Activated T-helper 1 cell treated with anti-CD3 and anti-CD28 coated beads, Interleukin-12 subunit alpha, Interleukin-12 subunit beta, Interleukin-2, Interleukin-4 antibody, amounts not matched to agents 30 ng/mL and 10 ng/mL and 1 ng/mL, durations not matched to agents 14 hours and 24 hours and 36 hours (primary cell): ENCODE data around the gene CD247. TPM values are rescaled to one million over a fixed set of nuclear protein-coding genes. Genes with fewer than 3 reads are reported as not detected.
A peak's percentile ranks its signal among the peaks of the same experiment; 100 is the strongest.

Experiments used
- DNase-seq: peaks from one replicate; pipeline ENCODE4 v3.0.0; 2021; ENCODE audit warnings: low spot score
- H3K27ac Mint-ChIP-seq: one replicate; pipeline ENCODE4 v1.8.0; 2021; ENCODE audit warnings: mild to moderate bottlenecking, mixed read lengths
- H3K27me3 Mint-ChIP-seq: one replicate; pipeline ENCODE4 v1.8.0; 2022; ENCODE audit warnings: mild to moderate bottlenecking, moderate library complexity, mixed read lengths; ENCODE audit not compliant: insufficient read depth
- H3K36me3 Mint-ChIP-seq: one replicate; pipeline ENCODE4 v1.8.0; 2021; ENCODE audit warnings: low read depth, mixed read lengths
- H3K4me1 Mint-ChIP-seq: one replicate; pipeline ENCODE4 v1.8.0; 2021; ENCODE audit warnings: low read depth, mixed read lengths
- H3K4me3 Mint-ChIP-seq: one replicate; pipeline ENCODE4 v1.8.0; 2021; ENCODE audit warnings: mild to moderate bottlenecking, moderate library complexity, mixed read lengths
- H3K9me3 Mint-ChIP-seq: one replicate; pipeline ENCODE4 v1.8.0; 2021; ENCODE audit warnings: mixed read lengths
- intact Hi-C: fragments of 100-400 bp; cut with micrococcal nuclease; formaldehyde crosslinking; loops from one replicate; pipeline ENCODE4 v1.15.1; 2024
- total RNA-seq: library from RNA; stranded (reverse); gene quantifications from 2 replicates; pipeline ENCODE4 v1.2.3, GENCODE V29; 2022

The CD247 gene
- total RNA-seq, 1 donor from 2014 or later = 237 TPM

DNA sequence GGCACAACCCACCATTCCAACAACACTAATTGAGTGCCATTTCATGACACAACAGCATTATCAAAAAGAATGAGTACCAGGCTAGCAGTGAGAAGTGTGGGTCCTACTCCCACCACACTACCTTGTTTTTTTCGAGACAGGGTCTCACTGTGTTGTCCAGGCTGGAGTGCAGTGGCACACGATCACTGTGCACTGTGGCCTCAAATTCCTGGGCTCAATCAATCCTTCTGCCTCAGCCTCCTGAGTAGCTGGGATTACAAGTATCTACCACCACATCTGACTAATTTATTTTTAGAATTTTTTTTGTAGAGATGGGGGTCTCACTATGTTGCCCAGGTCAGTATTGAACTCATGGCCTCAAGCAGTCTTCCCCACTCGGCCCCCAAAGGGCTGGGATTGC is 30.7 kb downstream of the CD247 start:
- no peaks in the 10 kb centered on the region for H3K27me3 Mint-ChIP-seq
- H3K4me3 Mint-ChIP-seq = no peak overlapping the region
- H3K4me1 Mint-ChIP-seq = peaks cover 93% of the 10 kb centered on the region
- intact Hi-C loops = loop anchor here (2.0 kb wide), 1 partner anchor 15 kb away; no protein-coding TSS in a partner anchor
- DNase-seq = no peak
- no peaks in the 10 kb centered on the region for H3K9me3 Mint-ChIP-seq
- H3K27ac Mint-ChIP-seq = peak overlapping the region; percentile 78
- H3K36me3 Mint-ChIP-seq = peaks cover 46% of the 10 kb centered on the region

DNA sequence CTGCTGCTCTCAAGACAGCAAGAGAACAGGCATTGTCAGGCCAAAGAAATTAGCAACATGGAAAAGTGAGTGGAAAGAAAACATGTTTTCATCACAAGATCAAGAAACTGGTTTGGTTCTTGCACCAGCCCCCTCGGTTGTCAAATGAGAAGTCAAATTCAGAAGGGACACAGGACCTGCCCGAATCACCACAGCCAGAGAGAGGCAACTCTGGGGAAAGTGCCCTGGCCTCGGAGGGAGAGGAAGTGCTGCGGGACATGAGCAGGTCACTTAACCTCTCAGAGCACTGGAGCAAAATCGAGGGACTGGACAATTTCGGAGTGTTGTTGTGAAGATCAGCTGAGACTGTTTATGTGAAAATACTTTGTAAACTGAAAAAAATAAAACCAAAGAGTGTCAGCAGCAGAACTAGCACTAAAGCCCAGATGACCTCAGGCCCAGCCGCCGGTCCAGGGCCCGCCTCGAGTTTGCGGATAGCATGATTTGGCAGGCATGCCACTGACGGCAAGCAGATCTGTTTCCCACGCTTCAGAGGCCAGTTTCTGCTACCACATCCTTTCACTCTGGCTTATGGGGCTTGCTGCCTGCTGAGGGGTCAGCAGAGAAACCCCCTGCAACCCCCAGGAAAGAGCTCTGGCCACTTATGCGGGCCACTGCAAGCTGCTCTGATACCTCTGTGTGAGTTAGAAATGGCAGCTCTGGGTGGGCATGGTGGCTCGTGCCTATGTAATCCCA is 32.1 kb downstream of the CD247 start:
- no peaks in the 10 kb centered on the region for H3K9me3 Mint-ChIP-seq
- no peaks in the 10 kb centered on the region for H3K27me3 Mint-ChIP-seq
- peaks cover 47% of the 10 kb centered on the region for H3K36me3 Mint-ChIP-seq
- intact Hi-C loops = loop anchor here (1.0 kb wide), 1 partner anchor 12 kb away; no protein-coding TSS in a partner anchor
- peak overlapping the region; percentile 66 for H3K4me3 Mint-ChIP-seq
- no peak for DNase-seq
- H3K4me1 Mint-ChIP-seq = peaks cover 93% of the 10 kb centered on the region
- H3K27ac Mint-ChIP-seq = peak overlapping the region; percentile 88

DNA sequence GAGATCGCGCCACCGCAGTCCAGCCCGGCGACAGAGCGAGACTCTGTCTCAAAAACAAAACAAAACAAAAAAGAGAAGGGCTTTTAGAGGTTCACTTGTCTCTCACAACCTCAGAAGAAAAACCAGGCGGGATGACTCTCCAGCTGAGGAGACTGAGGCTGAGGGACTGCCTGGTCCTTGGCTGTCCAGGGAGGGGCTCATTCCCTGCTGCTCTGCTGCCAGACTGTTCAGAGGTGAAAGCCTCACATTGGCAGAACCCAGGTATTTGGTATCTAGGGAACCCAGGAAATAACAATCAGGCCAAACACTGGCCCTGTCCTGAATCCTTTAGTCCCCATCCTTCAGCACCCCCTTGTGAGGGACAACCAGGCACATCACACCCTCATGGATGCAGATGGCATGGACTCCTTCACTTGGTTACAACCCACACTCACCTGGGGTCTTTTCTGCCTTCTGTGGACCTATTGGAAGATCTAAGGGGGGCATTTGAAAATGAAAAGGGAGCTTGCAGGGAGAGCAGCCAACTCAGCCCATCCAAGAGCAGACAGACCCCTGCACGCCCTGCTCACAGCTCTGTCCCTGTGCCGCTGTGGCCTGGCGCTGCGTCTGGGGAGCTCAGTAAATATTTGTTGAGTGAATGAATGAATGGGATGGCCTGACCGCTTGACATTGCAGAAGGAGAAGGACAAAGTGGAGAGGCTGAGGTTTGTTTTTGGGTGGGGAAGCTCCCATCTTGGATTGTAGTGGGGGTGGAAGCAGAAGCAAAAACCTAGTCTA is 33.4 kb downstream of the CD247 start:
- no peak for DNase-seq
- Mint-ChIP-seq H3K27ac (peak overlapping the region; percentile 87), H3K36me3 (peaks cover 49% of the 10 kb centered on the region), H3K27me3 (no peaks in the 10 kb centered on the region), H3K4me3 (peak overlapping the region; percentile 3), H3K4me1 (peaks cover 96% of the 10 kb centered on the region), H3K9me3 (no peaks in the 10 kb centered on the region)
- intact Hi-C loops = no loop called here

GRCh38 chr1:167483790-167484189 is 34.5 kb downstream of the CD247 start:
- peak overlapping the region; percentile 87 for H3K27ac Mint-ChIP-seq
- no peaks in the 10 kb centered on the region for H3K9me3 Mint-ChIP-seq
- H3K4me3 Mint-ChIP-seq = peak overlapping the region; percentile 74
- H3K36me3 Mint-ChIP-seq = peaks cover 55% of the 10 kb centered on the region
- intact Hi-C loops = no loop called here
- no peaks in the 10 kb centered on the region for H3K27me3 Mint-ChIP-seq
- H3K4me1 Mint-ChIP-seq = peaks cover 96% of the 10 kb centered on the region
- no peak for DNase-seq

DNA sequence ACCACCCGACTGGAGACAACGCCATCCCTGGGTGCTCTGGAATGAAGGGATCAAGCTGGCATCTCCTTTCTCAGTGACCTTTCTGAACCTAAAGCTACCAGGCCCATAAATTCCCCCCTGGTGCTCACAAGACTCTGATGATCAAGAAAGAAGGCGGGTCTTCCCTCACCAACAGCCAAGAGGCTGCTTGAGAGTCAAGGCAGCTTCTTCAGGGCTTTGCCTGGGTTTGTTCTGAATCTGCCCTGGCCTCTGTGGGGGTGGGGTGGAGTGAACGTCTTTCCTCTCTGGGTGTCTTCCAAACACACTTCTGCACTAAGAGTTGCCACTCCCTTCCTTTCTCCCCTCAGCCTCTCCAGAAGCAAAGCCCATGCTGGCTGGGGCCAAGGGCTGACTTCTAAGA is 36.1 kb downstream of the CD247 start:
- peaks cover 88% of the 10 kb centered on the region for H3K4me1 Mint-ChIP-seq

DNA sequence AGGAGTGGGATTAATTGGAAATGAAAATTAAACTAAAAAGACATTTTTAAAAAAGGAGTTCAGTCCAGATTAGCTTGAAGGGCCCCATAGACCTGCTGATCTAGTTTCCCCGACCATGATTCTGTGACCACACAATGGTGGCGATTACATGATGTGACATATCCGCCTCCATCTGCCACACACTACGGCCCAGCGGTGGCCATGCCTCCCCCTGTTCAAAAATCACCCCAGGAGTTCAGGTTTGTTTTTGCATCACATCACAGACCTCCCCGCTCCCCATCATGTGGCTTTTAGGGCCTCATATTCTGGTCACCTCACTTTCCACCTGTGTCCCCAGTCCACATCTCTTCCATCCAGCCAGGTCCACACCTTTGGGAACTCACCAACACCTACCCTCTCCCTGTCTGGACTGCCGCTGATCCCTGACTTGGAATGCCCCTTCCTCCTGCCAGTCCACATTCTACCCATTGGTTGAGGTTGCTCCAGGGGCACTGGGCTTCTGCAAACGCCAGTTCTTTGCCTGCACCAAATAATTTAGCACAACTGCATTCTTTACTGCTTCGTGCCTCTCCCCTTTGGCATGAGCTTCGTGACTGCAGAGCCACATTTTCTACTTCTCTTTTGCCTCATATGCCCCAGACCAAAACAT is 38.9 kb downstream of the CD247 start:
- peaks cover 58% of the 10 kb centered on the region for H3K36me3 Mint-ChIP-seq
- no peak overlapping the region for H3K4me3 Mint-ChIP-seq

More for the DNA sequence above, 36.1 kb downstream of the CD247 start:
- H3K27ac Mint-ChIP-seq = peak overlapping the region; percentile 79
- peaks cover 56% of the 10 kb centered on the region for H3K36me3 Mint-ChIP-seq
- no peaks in the 10 kb centered on the region for H3K9me3 Mint-ChIP-seq
- peak overlapping the region; percentile 47 for H3K4me3 Mint-ChIP-seq
- no peaks in the 10 kb centered on the region for H3K27me3 Mint-ChIP-seq
- DNase-seq = no peak
- intact Hi-C loops = loop anchor here (1.0 kb wide), 1 partner anchor 8 kb away; no protein-coding TSS in a partner anchor

DNA sequence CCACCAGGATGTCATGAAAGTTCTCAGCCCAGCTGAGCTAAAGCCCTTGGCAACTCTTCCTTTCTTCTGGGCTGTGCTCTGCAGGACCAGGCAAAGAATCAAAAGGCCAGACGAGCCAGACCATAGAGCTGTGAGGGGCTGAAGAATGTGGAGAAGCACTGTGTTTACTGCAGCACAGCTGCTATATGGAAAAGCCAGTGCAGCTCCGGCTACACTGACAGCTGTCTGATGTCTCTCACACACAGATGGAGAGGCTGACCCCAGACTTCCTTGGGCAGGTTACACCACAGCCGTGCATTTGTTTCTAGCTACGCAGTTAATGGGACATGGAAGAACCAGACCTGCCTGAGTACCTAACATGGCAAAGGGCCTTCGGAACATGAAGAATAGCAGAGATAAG is 40.3 kb downstream of the CD247 start:
- H3K36me3 Mint-ChIP-seq = peaks cover 59% of the 10 kb centered on the region
- DNase-seq = no peak
- intact Hi-C loops = no loop called here
- no peak overlapping the region for H3K4me3 Mint-ChIP-seq
- no peaks in the 10 kb centered on the region for H3K9me3 Mint-ChIP-seq
- H3K4me1 Mint-ChIP-seq = peaks cover 83% of the 10 kb centered on the region
- H3K27ac Mint-ChIP-seq = no peak overlapping the region
- no peaks in the 10 kb centered on the region for H3K27me3 Mint-ChIP-seq

More for the DNA sequence above, 38.9 kb downstream of the CD247 start:
- peak overlapping the region; percentile 12 for H3K27ac Mint-ChIP-seq
- H3K9me3 Mint-ChIP-seq = no peaks in the 10 kb centered on the region
- intact Hi-C loops = no loop called here
- no peaks in the 10 kb centered on the region for H3K27me3 Mint-ChIP-seq
- H3K4me1 Mint-ChIP-seq = peaks cover 83% of the 10 kb centered on the region
- DNase-seq = no peak

- intact Hi-C loops = no loop called here
- Mint-ChIP-seq H3K4me1 (peaks cover 81% of the 10 kb centered on the region), H3K27ac (no peak overlapping the region), H3K4me3 (no peak overlapping the region), H3K36me3 (peaks cover 50% of the 10 kb centered on the region), H3K27me3 (no peaks in the 10 kb centered on the region), H3K9me3 (no peaks in the 10 kb centered on the region)
- no peak for DNase-seq
Measured at GRCh38 chr1:167476061-167476460, 42.3 kb downstream of the CD247 start.

- no peaks in the 10 kb centered on the region for H3K27me3 Mint-ChIP-seq
- DNase-seq = no peak
- H3K27ac Mint-ChIP-seq = peak overlapping the region; percentile 81
- H3K4me3 Mint-ChIP-seq = peak overlapping the region; percentile 54
- H3K9me3 Mint-ChIP-seq = no peaks in the 10 kb centered on the region
- H3K36me3 Mint-ChIP-seq = peaks cover 45% of the 10 kb centered on the region
- intact Hi-C loops = loop anchor here (1.0 to 2.0 kb wide), 5 partner anchors 8 to 41 kb away; no protein-coding TSS in a partner anchor
- peaks cover 72% of the 10 kb centered on the region for H3K4me1 Mint-ChIP-seq
Measured at GRCh38 chr1:167474191-167474641, 44.1 kb downstream of the CD247 start.

DNA sequence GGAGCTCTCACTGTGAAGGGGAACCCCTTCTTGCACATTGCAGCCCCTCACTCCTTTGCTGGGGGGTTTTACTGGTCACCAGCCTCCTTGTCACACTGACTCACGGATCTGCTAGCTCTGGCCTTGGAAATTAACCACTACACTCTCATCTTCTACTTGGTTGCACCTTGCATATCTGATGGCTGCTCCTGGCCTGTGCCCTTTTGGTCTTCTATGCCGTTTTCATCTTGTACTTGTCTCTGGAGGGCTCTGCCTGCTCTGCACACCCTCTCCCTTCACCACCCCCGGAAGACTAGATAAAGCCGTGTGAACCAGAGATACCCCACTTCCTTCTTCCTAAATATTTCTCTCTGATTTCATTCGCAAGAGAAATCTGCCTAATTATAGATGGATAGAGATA is 44.6 kb downstream of the CD247 start:
- Mint-ChIP-seq H3K4me1 (peaks cover 73% of the 10 kb centered on the region), H3K9me3 (no peaks in the 10 kb centered on the region), H3K4me3 (peak overlapping the region; percentile 54), H3K36me3 (peaks cover 42% of the 10 kb centered on the region), H3K27ac (peak overlapping the region; percentile 81), H3K27me3 (no peaks in the 10 kb centered on the region)
- no peak for DNase-seq
- intact Hi-C loops = loop anchor here (1.0 to 2.0 kb wide), 6 partner anchors 9 to 45 kb away; partner anchors contain the start of gene CD247

GRCh38 chr1:167472752-167473521 is 45.4 kb downstream of the CD247 start:
- no peak for DNase-seq
- Mint-ChIP-seq H3K27me3 (no peaks in the 10 kb centered on the region), H3K4me1 (peaks cover 70% of the 10 kb centered on the region), H3K36me3 (peaks cover 39% of the 10 kb centered on the region), H3K9me3 (no peaks in the 10 kb centered on the region), H3K27ac (peak overlapping the region; percentile 57), H3K4me3 (peak overlapping the region; percentile 16)
- intact Hi-C loops = loop anchor here (1.0 kb wide), 1 partner anchor 45 kb away; the partner anchor contains the start of gene CD247

GRCh38 chr1:167471568-167471967 is 46.8 kb downstream of the CD247 start:
- no peak overlapping the region for H3K27ac Mint-ChIP-seq
- no peaks in the 10 kb centered on the region for H3K9me3 Mint-ChIP-seq
- intact Hi-C loops = no loop called here
- no peak for DNase-seq
- no peaks in the 10 kb centered on the region for H3K27me3 Mint-ChIP-seq
- H3K4me1 Mint-ChIP-seq = peaks cover 72% of the 10 kb centered on the region
- H3K36me3 Mint-ChIP-seq = peaks cover 34% of the 10 kb centered on the region
- no peak overlapping the region for H3K4me3 Mint-ChIP-seq
